ENCODE results near the gene ATF6B.

GRCh38 chr6:32085759-32086459, 42.1 kb downstream of the ATF6B start:
- TF ChIP-seq POLR2A (IDR thresholded peaks at IDR 0.05; ENCODE audit: extremely low read depth, insufficient read length) (no peak), CTCF (IDR thresholded peaks at IDR 0.05; ENCODE audit: low read depth, low read length) (peak; percentile 26)
